Bronchial epithelial cell (primary cell): ENCODE results near the gene GXYLT1. TPM values are rescaled to one million over a fixed set of nuclear protein-coding genes. Genes with fewer than 3 reads are reported as not detected.
"Not testable (repeated sequence)": the region's sequence is repeated elsewhere in the genome, so short reads cannot be mapped to it uniquely, and the experiment has no call there.

ENCODE experiments used
- DNase-seq: peaks from one replicate; pipeline ENCODE4 v3.0.0-alpha.2; 2010; ENCODE audit warnings: low read depth
- FAIRE-seq: peaks from 2 replicates; lab custom pipeline; 2011; peaks lifted over from hg19 to GRCh38; lab: Jason Lieb, UNC
- H3K27me3 ChIP-seq: 2 replicates; pipeline ENCODE4 v1.5.1; 2011; ENCODE audit warnings: low read length; ENCODE audit not compliant: control insufficient read depth, insufficient read depth
- H3K36me3 ChIP-seq: 2 replicates; pipeline ENCODE4 v1.5.1; 2011; ENCODE audit warnings: low read length; ENCODE audit not compliant: control insufficient read depth, insufficient read depth
- H3K4me3 ChIP-seq: 2 replicates; pipeline ENCODE4 v1.5.1; 2011; ENCODE audit warnings: mild to moderate bottlenecking, low read depth, low read length, control low read depth
- CTCF ChIP-seq: IDR thresholded peaks from 2 replicates; pipeline ENCODE4 v1.5.1; 2011; ENCODE audit warnings: mild to moderate bottlenecking, moderate library complexity, low read length, control low read depth, inconsistent platforms; ENCODE audit not compliant: insufficient read depth, severe bottlenecking
- total RNA-seq: library from RNA; depleted of rRNA; stranded (reverse); fragments of >200 nt; gene quantifications from 2 replicates; pipeline ENCODE4 v1.2.1, GENCODE V29; 2014

GXYLT1 gene
- 8.3 and 9.2 TPM in 2 replicates for total RNA-seq

GRCh38 chr12:42144408-42145196 lies at the start of gene GXYLT1:
GXYLT1 (minus strand) TSS chr12:42144874; CDS start chr12:42144646, 228 bp downstream.
- Histone ChIP-seq H3K27me3 (no peaks in the 10 kb centered on the region), H3K4me3 (peak within 1 kb of the TSS; percentile 63), H3K36me3 (no peaks in the 10 kb centered on the region)
- TF ChIP-seq CTCF = no peak
- DNase-seq = peak; percentile 83
- no peak for FAIRE-seq

- Histone ChIP-seq H3K4me3 (no peak overlapping the region), H3K36me3 (peaks cover 1% of the 10 kb centered on the region), H3K27me3 (no peaks in the 10 kb centered on the region)
- FAIRE-seq = no peak
- no peak for TF ChIP-seq CTCF
- no peak for DNase-seq
These were observed 48.0 kb upstream of the GXYLT1 start for GRCh38 chr12:42192686-42193085.

- FAIRE-seq = no peak
- Histone ChIP-seq H3K4me3 (no peak overlapping the region), H3K36me3 (peaks cover 1% of the 10 kb centered on the region), H3K27me3 (no peaks in the 10 kb centered on the region)
- DNase-seq = no peak
- no peak for TF ChIP-seq CTCF
These were observed 47.6 kb upstream of the GXYLT1 start for GRCh38 chr12:42192258-42192657.

GRCh38 chr12:42190376-42190775 lies 45.7 kb upstream of the GXYLT1 start:
- H3K27me3 ChIP-seq = no peaks in the 10 kb centered on the region
- no peak for DNase-seq
- H3K36me3 ChIP-seq = peaks cover 1% of the 10 kb centered on the region
- no peak for FAIRE-seq
- H3K4me3 ChIP-seq = no peak overlapping the region
- TF ChIP-seq CTCF = no peak

GRCh38 chr12:42188275-42188674 lies 43.6 kb upstream of the GXYLT1 start:
- H3K36me3 ChIP-seq, FAIRE-seq, DNase-seq, H3K27me3 ChIP-seq, H3K4me3 ChIP-seq: not testable (repeated sequence)

- TF ChIP-seq CTCF = no peak
- peak; percentile 55 for FAIRE-seq
- H3K4me3 ChIP-seq = no peak overlapping the region
- no peaks in the 10 kb centered on the region for H3K27me3 ChIP-seq
- peak; percentile 21 for DNase-seq
- H3K36me3 ChIP-seq = no peaks in the 10 kb centered on the region
These were observed 43.1 kb upstream of the GXYLT1 start for GRCh38 chr12:42187799-42188198.
